GM15510 (cell line): ENCODE measurements around the gene NFX1.

Source experiments
- POLR2A ChIP-seq: IDR thresholded peaks from 3 replicates; pipeline ENCODE4 v1.6.1; 2011; ENCODE audit warnings: borderline replicate concordance; ENCODE audit not compliant: insufficient read length; ENCODE audit errors: extremely low read depth

The NFX1 gene

GRCh38 chr9:33354651-33355211 lies 64.4 kb downstream of the NFX1 start:
- no peak for TF ChIP-seq POLR2A

GRCh38 chr9:33355933-33356332 lies 65.6 kb downstream of the NFX1 start:
- no peak for TF ChIP-seq POLR2A

DNA sequence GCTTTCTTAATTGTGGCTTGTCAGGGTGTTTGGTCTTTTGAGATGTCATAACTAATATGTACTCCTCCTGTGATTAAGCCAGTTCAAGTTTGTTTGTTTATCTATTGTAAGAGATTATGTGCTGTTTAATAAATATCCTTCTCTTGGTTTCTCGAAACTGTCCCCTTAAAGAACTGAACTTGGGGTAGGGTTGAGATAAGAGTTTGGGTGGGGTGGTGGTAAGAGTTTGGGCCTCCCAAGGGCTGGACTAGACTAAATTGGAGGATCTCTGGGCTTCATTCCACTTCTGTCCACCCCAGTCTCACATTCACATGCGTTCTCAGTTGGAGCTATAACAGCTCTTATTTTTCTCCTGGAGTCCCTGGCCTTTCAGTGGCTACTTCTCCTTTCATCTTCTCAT lies 73.8 kb downstream of the NFX1 start:
- no peak for TF ChIP-seq POLR2A

GRCh38 chr9:33366979-33367480 lies 76.7 kb downstream of the NFX1 start:
- TF ChIP-seq POLR2A = no peak

DNA sequence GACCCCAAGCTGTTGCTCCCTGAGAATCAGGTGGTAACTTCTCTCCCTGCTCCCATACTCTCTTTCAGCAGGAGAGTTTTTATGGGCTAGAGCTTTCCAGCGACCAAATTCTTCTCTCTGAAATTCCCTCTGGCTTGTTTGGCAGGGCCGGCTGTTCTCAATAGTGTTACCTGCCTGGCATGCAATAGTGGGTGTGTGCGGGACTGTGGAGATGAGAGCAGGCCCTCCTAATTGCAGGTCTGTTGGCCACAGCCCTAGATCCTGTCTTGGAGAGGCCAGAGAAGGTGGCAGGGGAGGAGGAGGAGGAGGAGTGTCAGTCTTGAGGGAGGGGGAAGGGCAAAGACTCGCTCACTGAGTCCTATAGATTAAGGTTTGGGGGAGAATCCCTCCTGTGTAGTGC lies 82.6 kb downstream of the NFX1 start:
- no peak for TF ChIP-seq POLR2A

- no peak for TF ChIP-seq POLR2A
These were observed 83.9 kb downstream of the NFX1 start for GRCh38 chr9:33374190-33374589.

DNA sequence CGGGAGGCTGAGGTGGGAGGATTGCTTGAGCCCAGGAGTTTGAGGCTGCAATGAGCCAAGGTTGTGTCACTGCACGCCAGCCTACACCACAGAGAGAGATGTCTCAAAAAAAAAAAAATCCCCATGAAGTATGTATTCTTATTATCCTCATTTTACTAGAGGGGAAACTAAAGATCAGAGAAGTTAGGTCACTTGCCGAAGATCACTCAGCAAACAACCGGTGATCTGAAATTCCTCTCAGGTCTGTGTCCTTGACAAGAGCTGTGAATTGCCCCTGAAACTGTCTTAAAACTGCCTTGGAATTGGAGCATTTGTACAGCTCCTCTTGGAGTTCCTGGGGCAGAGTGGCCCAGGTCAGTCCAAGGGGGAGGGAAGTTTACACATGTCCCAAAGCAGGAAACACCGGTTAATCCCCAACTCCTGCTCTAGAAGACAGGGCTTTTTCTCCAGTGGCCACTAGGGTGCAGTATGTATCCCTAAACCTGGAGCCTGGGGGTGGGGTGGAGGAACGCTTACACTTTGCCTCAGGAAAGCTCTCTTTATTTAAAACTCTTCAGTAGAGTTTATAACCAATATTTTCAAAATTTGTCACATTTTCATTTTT lies 84.4 kb downstream of the NFX1 start:
- no peak for TF ChIP-seq POLR2A

GRCh38 chr9:33375238-33375840 lies 85.0 kb downstream of the NFX1 start:
- TF ChIP-seq POLR2A = no peak

DNA sequence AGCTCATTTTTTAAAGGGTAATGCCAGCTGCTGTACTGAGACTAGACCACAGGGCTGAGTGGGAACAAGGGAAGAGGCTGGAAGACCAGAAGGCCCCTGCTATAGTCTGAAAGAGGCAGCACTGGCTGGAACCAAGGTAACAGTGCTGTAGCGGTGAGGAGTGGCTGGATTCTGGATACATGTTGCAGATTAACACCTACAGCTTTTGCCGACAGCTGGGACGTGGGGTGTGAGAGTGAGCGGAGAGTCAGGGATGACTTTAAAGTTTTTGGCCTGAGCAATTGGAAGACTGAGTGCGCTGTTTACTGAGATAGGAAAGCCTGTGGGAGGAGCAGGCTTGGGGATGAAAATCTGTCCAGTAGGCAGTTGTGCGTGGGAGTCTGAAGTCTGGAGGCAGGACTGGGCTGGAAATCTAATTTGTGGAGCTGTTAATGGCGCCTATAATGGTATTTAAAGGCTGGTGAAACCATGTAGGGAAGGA lies 85.6 kb downstream of the NFX1 start:
- TF ChIP-seq POLR2A = no peak

GRCh38 chr9:33377089-33377715 lies 86.9 kb downstream of the NFX1 start:
- TF ChIP-seq POLR2A = no peak

DNA sequence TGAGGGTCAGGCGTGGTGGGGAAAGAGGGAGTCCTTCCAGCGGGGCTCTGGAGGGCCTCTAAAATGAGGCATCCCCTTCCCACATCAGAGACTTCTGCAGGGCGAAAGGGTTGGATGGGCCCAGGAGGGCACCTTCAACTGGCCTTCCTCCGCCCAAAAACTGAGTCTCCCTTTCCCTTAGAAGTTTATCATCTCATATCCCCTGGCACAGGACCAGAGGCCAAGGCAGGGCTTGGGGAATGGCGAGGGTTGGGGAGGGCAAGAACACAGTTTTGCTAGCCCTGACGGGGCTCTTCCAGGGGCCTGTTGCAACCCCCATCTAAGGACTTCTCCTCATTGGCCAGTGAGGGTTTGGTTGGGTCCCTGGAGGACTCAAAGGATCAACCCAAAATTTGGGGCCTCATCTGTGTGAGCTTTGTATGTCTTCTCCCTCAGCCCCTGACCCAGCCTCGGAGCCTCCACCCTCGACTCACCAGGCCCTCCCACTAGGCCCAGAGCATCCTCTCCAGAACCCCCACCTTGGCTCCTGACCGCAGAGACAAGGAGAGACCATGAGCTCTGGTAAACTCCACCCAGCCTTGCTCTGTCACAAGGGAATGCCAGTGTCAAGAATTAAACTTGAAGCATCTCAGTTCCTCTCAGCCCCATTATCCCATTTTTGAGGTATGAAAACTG lies 87.9 kb downstream of the NFX1 start:
- TF ChIP-seq POLR2A = no peak

DNA sequence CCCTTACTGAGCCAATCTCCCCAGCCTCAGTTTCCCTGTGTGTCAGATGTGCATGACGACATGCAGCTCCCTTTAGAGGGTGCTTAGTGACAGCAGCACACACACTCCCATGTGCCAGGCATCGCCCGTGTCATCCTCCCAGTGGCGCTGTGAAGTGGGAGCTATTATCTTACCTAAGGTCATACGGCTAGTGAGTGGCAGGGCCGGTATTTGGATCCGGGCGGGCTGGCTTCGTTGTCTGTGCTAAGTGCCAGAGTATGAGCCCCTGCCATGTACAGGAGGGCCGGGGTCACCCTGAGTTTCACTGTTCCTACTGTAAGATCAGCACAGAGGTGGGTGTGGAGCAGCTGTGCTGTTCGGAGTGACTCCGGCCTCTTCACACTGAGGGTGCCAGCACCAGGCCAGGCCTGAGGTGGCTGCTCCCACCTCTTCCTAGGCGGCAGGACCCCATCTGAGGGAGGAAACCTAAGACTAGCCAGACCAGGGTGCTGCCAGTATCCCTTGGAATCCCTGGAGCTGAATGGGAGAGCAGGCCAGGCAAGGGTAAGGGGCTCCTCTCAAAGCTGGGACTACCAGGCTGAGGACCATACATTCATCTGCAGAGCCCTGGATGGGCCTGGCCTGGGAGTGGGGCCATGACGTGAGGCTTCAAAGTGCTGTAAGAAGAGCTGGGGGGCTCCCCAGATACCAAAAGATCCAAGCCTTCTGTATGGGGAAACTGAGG lies 89.5 kb downstream of the NFX1 start:
- no peak for TF ChIP-seq POLR2A

DNA sequence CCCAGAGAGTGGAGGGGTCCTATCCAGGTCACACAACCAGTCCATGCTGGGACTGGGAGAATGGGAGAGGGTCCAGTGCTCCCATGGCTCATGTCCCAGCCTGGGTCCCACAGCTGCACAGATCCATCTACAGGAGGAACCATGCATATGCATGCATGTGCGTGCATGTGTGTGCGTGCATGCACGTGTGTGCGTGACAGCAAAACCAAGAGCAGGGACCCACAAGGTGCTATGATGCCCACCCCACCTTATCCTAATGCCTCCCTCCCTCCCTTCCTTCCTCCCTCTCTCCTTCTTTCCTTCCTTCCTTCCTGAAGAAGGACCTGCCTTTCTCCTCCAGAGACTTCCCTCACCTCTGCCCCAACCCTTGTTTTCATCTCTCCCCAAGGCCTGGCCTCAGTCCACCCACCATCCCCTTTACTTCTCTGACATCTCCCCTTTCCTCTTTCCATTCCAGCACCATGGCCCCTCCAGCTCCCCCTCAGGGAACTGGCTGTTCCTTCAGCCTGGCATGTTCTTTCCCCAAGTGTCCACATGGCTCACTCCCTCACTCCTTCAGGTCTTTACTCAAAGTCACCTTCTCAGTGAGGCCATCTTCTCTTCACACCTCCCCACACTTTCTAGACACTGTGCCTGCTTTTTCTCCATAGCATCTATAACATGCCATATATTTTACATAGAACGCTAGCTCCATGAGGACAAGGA lies 90.2 kb downstream of the NFX1 start:
- TF ChIP-seq POLR2A = no peak
